Skeletal muscle cell (primary cell): ENCODE data around the gene ZNF211.
A peak's percentile ranks its signal among the peaks of the same experiment; 100 is the strongest.

Source experiments
- DNase-seq: peaks from one replicate; pipeline ENCODE4 v3.0.0-alpha.2; 2010; ENCODE audit warnings: low read depth
- H3K4me3 ChIP-seq: 2 replicates; pipeline ENCODE4 v1.5.1; 2011; ENCODE audit warnings: low read depth, mild to moderate bottlenecking, control low read depth, low read length, moderate library complexity

ZNF211 gene

GRCh38 chr19:57632987-57633831, at the start of gene ZNF211:
Gene ZNF211, plus strand, starts transcription at chr19:57633168. Its CDS starts 179 bp downstream, at chr19:57633347.
- DNase-seq = peak; percentile 73

GRCh38 chr19:57583521-57584416, 49.2 kb upstream of the ZNF211 start, which contains the start of gene ZIK1:
Gene ZIK1, plus strand, starts transcription at chr19:57584145. Its CDS starts 212 bp downstream, at chr19:57584357.
- peak within 1 kb of the TSS; percentile 60 for H3K4me3 ChIP-seq
- peak; percentile 72 for DNase-seq

More at GRCh38 chr19:57632987-57633831, at the start of gene ZNF211:
- peak within 1 kb of the TSS; percentile 74 for H3K4me3 ChIP-seq

- no peak for DNase-seq
- H3K4me3 ChIP-seq = no peak overlapping the region
Observed at GRCh38 chr19:57587529-57587928, 45.4 kb upstream of the ZNF211 start.

- no peak for DNase-seq
- peak overlapping the region; percentile 88 for H3K4me3 ChIP-seq
Observed at GRCh38 chr19:57599377-57599760, 33.6 kb upstream of the ZNF211 start.

- DNase-seq = peak; percentile 64
- H3K4me3 ChIP-seq = peak within 1 kb of the TSS; percentile 88
Observed at GRCh38 chr19:57599761-57600383, 33.1 kb upstream of the ZNF211 start, which contains the start of gene ZNF530. Gene ZNF530, plus strand, starts transcription at chr19:57599885. Its CDS starts 4,461 bp downstream, at chr19:57604346.

GRCh38 chr19:57606931-57607330, 26.0 kb upstream of the ZNF211 start:
- DNase-seq = no peak
- no peak overlapping the region for H3K4me3 ChIP-seq

GRCh38 chr19:57611113-57611512, 21.9 kb upstream of the ZNF211 start:
- H3K4me3 ChIP-seq = no peak overlapping the region
- no peak for DNase-seq

- H3K4me3 ChIP-seq = peak within 1 kb of the TSS; percentile 98
- peak; percentile 54 for DNase-seq
Observed at GRCh38 chr19:57613941-57614743, 18.8 kb upstream of the ZNF211 start, which contains the start of gene ZNF134. Gene ZNF134, plus strand, starts transcription at chr19:57614242. Its CDS starts 5,227 bp downstream, at chr19:57619469.

GRCh38 chr19:57615346-57615745, 17.6 kb upstream of the ZNF211 start:
- peak overlapping the region; percentile 98 for H3K4me3 ChIP-seq
- DNase-seq = no peak

- no peak for DNase-seq
Observed at GRCh38 chr19:57620673-57621348, 12.2 kb upstream of the ZNF211 start.

GRCh38 chr19:57623091-57623490, 9.9 kb upstream of the ZNF211 start:
- no peak overlapping the region for H3K4me3 ChIP-seq
- no peak for DNase-seq

More at GRCh38 chr19:57620673-57621348, 12.2 kb upstream of the ZNF211 start:
- H3K4me3 ChIP-seq = no peak overlapping the region

GRCh38 chr19:57633832-57634131, 814 bp downstream of the ZNF211 start:
- H3K4me3 ChIP-seq = peak overlapping the region; percentile 74
- no peak for DNase-seq

GRCh38 chr19:57637379-57637778, 4.4 kb downstream of the ZNF211 start:
- H3K4me3 ChIP-seq = no peak overlapping the region
- no peak for DNase-seq

- H3K4me3 ChIP-seq = no peak overlapping the region
- no peak for DNase-seq
Observed at GRCh38 chr19:57641715-57642234, 8.8 kb downstream of the ZNF211 start.

GRCh38 chr19:57642396-57643046, 9.6 kb downstream of the ZNF211 start:
- no peak overlapping the region for H3K4me3 ChIP-seq
- no peak for DNase-seq

GRCh38 chr19:57643734-57644133, 10.8 kb downstream of the ZNF211 start:
- no peak for DNase-seq
- no peak overlapping the region for H3K4me3 ChIP-seq

GRCh38 chr19:57648331-57649003, 15.5 kb downstream of the ZNF211 start:
- no peak overlapping the region for H3K4me3 ChIP-seq
- DNase-seq = no peak
